NCI-H2171 (cell line): ENCODE results near the gene RTN1.

Experiments used
- DNase-seq: peaks from one replicate; lab custom pipeline; 2025; lab: John Stamatoyannopoulos, UW

RTN1 gene

GRCh38 chr14:59849411-59850130 lies 21.0 kb downstream of the RTN1 start:
- no peak for DNase-seq

- DNase-seq: no peak
These were observed 21.9 kb downstream of the RTN1 start for GRCh38 chr14:59848671-59849070.

- DNase-seq: no peak
These were observed 22.9 kb downstream of the RTN1 start for GRCh38 chr14:59847711-59848110.

- DNase-seq: no peak
These were observed 24.0 kb downstream of the RTN1 start for GRCh38 chr14:59846595-59846994.

DNA sequence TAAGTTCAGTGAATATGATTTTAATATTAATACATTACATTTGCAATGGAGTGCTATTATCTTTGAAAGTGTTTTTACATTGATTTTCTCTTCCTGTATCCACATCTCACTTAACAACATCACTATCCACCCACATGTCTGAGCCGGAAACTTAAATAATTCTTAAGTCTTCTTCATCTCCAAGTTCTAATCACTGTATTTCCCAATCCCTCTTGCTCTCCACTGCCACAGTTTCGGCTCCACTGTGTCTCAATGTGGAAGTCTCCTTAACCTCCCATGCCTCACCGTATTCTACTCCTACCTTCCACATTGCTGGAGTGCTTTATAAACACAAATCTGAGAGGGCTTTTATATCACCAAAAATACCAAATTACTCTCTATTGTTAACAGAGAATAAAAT lies 25.3 kb downstream of the RTN1 start:
- no peak for DNase-seq

GRCh38 chr14:59844186-59844812 lies 26.3 kb downstream of the RTN1 start:
- no peak for DNase-seq

GRCh38 chr14:59836116-59836515 lies 34.5 kb downstream of the RTN1 start:
- DNase-seq: no peak

DNA sequence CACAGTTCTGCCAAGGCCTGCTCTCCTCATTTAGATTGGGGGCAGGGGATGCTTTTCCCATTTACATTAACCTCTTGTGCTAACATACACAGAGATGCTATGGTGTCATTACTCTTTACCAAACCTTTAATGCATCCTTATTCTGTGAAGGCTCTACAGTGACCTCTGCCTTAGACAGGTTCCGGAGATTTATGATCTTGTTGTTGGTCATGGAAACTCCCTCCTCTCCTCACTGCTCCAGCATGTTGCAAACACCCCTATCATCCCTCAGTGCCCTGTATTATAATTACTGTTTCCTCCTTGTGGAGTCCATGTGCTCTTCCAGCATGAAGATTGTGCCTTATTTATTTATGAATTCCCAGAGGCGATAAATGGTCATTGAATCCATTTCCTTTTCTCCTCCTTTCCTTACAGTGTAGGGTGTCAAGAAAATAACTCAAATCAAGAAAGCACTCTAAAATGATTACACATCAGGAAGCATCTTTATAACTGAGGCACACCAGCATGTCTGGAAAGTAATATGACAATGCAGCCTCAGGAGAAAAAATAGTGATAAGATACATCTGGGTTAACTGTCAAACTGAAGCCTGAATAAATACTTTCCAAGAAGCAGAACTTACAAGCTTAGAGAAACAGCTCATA lies 37.8 kb downstream of the RTN1 start:
- no peak for DNase-seq

GRCh38 chr14:59831121-59831730 lies 39.4 kb downstream of the RTN1 start:
- no peak for DNase-seq

- DNase-seq: no peak
These were observed 40.2 kb downstream of the RTN1 start for GRCh38 chr14:59830338-59830734.

DNA sequence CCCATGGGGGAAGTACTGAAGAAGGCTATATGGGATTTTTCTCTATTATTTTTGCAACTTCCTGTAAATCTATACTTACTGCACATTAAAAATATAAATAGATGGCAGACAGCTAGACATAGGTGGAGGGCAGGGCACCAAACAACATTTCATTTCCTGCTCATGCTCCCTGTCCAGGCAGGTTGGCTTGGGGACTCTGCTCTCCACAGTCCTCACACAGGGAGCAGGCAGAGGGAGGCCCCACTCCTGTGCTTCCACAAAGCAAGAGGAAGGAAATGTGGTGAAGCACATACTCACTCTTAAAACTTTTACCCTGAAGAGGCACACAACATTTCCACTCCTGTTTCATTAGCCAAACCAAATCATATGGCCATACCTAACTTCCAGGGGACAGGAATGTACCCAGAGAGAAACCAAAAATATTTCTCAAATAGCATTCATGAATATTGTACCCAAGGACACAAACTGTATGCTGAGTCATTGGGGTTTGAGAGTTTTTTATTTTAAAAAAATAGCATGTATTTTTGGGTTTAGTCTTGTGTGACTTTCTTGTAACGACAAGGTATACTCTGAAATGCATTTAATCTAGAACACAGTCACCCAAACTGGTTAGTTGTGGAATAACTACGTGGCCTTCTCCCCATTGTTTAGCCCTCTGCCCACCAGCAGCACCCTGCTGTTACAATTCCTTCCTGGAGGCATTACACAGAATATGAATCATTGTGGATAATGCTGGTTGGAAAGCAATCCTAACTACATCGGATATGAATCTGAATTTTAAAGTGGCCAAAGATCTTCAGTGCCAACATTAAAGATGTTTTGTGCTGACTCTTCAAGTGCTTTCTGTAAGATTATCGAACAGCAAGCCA lies 40.9 kb downstream of the RTN1 start:
- DNase-seq: no peak

DNA sequence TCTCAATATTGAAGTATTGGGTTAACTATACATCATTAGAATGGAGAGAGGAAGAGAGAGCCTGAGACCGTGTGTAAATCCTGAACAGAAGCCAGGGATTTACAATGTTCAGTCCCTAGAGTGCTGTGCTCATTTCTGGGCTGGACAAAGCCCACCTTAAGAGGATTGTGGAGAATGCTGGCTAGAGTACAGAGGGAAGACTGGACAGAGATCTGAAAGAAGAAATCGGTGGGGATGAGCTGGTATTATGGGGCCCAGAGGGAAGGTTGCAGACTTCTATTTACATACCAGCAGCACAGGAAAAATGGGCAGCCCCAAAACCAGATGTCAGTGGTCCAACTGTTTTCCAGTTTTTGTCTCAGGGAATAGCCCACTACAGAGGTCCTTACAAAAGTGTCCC lies 42.3 kb downstream of the RTN1 start:
- no peak for DNase-seq

- DNase-seq: no peak
These were observed 43.2 kb downstream of the RTN1 start for GRCh38 chr14:59827401-59827800.

- DNase-seq: no peak
These were observed 44.4 kb downstream of the RTN1 start for GRCh38 chr14:59826150-59826549.

- no peak for DNase-seq
These were observed 47.4 kb downstream of the RTN1 start for GRCh38 chr14:59823179-59823578.

DNA sequence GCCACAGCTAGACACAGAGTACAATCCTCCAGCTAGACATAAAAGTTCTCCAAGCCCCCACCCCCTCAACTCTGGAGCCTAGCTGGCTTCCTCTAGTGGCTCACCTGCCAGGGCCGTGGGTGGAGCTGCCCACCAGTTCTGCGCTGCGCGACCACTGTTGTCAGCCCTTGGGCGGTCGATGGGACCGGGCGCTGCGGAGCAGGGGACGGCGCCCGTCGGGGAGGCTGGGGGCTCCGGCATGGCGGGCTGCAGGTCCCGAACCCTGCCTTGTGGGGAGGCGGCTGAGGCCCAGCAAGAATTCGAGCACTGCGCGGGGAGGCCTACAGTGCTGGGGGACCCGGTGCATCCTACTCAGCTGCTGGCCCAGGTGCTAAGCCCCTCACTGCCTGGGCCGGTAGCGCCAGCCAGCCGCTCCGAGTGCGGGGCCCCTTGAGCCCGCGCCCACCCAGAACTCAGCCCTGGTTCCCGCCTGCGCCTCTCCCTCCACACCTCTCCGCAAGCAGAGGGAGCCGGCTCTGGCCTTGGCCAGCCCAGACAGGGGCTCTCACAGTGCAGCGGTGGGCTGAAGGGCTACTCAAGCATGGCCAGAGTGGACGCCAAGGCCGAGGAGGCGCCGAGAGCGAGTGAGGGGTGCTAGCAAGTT lies 51.0 kb downstream of the RTN1 start:
- no peak for DNase-seq

DNA sequence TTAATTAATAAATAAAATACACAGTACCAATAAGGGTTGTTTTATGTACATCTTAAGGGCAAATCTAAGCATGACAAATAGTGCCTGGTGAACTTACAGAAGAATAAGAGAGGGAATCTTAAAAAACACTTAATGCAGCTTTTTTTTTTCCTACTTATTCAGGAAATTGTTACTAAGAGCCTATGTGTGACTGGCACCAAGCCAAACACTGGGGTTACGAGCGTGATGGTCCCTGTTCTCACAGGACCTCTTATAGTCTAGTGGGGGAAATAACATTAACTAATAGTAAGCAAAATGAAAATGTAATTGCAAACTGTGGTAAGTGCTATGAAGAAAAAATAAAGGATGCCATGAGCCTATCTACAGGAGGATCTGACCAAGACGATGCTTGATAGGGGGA lies 53.6 kb downstream of the RTN1 start:
- no peak for DNase-seq

- DNase-seq: no peak
These were observed 55.6 kb downstream of the RTN1 start for GRCh38 chr14:59814988-59815387.

DNA sequence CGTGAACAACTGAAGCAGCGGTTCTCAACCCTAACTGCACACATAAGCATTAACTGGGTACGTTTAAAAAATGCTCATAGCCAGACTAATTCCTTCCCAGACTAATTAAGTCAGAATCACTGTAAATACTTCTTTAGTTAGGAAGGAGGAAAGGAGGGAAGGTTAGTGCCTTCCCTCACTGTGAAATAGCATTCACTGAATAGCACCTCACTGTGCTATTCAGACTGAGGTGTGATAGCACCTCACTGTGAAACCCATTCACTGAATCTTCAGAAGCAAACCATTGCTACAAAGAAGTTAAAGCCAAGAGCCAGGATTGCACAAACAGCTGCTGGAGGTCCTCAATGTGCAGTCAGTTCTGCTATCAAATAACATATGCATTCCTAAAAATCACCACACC lies 58.8 kb downstream of the RTN1 start:
- no peak for DNase-seq

DNA sequence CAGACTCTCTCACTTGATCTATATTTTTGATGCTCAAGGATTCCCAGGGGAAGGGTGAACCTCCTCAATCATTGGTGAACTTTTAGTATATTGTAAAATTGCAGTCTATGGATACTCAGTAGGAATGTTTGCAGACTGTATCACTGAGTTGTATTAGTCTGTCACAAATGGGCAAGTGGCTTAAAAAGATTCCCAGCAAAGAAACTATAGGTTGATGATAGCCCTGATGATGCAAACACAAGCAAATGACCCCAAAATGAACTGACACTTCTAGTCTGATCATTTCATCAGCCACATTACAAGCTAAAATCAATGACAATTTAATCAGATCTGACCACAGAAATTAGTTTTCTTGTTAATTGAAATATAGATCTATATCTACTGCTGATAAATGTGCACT lies 59.5 kb downstream of the RTN1 start:
- no peak for DNase-seq

GRCh38 chr14:59803052-59803540 lies 67.5 kb downstream of the RTN1 start:
- no peak for DNase-seq
